ENCODE measurements around the gene C19orf67.

The C19orf67 gene

GRCh38 chr19:14114439-14114838, 28.9 kb upstream of the C19orf67 start:
- TF ChIP-seq, protein P1, sequence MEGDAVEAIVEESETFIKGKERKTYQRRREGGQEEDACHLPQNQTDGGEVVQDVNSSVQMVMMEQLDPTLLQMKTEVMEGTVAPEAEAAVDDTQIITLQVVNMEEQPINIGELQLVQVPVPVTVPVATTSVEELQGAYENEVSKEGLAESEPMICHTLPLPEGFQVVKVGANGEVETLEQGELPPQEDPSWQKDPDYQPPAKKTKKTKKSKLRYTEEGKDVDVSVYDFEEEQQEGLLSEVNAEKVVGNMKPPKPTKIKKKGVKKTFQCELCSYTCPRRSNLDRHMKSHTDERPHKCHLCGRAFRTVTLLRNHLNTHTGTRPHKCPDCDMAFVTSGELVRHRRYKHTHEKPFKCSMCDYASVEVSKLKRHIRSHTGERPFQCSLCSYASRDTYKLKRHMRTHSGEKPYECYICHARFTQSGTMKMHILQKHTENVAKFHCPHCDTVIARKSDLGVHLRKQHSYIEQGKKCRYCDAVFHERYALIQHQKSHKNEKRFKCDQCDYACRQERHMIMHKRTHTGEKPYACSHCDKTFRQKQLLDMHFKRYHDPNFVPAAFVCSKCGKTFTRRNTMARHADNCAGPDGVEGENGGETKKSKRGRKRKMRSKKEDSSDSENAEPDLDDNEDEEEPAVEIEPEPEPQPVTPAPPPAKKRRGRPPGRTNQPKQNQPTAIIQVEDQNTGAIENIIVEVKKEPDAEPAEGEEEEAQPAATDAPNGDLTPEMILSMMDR (IDR thresholded peaks at IDR 0.05) = no peak

DNA sequence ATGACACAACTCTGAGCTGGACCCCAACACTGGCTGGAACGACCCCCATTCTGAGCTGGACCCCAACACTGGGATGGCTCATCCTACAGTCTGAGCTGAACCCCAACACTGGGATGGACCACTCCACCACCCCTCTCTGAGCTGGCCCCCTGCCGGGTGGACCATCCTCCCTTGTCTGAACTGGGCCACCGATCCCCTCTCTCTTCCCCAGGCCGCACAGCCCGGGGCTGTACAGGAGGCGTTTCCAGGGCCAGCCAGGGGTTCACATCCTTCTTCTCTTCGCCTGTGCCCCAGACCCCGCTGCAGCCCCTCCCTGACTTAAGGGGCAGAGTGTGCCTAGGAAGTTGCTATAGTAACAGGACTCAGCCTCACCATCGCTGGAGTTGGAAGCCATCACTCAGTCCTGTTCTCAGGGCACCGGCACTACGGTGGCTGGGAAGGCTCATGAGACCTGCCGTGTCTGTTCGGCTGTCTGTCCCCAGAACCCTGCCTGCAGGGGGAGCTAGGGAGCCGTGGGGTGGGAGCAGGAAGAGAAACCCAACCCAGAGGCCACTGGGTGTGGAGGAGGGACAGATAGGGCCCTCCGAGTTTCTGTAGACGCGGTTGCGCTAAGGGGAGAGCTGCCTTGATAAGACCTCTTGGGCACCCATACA, 28.3 kb upstream of the C19orf67 start:
- TF ChIP-seq, protein P1 (IDR thresholded peaks at IDR 0.05) = peak; percentile 28; the same call in 1 of the 2 replicates

GRCh38 chr19:14112809-14113385, 27.3 kb upstream of the C19orf67 start:
- TF ChIP-seq, protein P1 (IDR thresholded peaks at IDR 0.05) = no peak

GRCh38 chr19:14112051-14112808, 26.6 kb upstream of the C19orf67 start:
- TF ChIP-seq, protein P1 (IDR thresholded peaks at IDR 0.05) = no peak

GRCh38 chr19:14111486-14111885, 25.9 kb upstream of the C19orf67 start:
- TF ChIP-seq, protein P1 (IDR thresholded peaks at IDR 0.05) = no peak

GRCh38 chr19:14110650-14111049, 25.1 kb upstream of the C19orf67 start:
- TF ChIP-seq, protein P1 (IDR thresholded peaks at IDR 0.05) = no peak

DNA sequence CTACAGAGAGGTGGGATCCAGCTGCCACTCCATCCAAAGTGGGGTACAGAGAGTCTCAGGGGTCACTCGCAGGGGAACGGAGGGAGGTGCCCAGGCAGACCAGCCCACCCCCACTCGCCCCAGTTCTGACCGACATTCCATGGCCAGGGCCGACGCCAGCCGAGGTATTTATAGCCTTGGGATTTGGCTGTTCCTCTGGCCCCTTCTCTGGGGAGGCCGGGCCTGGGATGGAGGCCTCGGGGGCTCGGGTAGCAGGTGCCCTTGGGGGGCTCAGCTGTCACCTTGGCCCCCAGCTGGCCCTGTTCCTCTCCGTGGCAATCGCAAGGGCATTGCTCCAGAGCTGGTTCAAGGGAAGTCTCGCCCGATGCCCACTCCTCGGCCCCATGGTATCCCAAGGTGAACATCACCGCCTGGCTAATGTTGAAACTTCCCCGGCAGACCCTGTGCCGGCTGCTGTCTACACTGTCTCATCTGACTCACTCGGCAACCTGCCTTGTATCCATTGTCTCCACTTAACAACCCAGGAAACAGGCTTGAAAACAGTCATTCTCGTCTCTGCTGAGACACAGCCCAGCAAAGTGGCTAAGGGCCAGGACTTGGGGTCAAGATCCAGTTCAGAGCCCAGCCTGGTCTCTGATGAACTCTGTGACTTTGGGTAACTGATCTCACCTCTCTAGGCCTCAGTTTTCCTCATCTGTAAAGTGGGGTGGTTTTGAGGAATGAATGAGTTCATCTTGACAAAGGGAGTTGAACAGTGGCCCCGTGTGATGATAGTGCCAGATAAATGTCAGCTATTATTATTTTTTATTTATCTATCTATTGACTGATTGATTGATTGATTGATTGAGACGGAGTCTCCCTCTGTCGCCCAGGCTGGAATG, 22.2 kb upstream of the C19orf67 start:
- TF ChIP-seq, protein P1 (IDR thresholded peaks at IDR 0.05) = no peak

All from LNCAP (cell line).